ENCODE measurements around the gene SELENOF. TPM values are rescaled to one million over a fixed set of nuclear protein-coding genes. Genes with fewer than 3 reads are reported as not detected.

The SELENOF gene
- total and polyA plus RNA-seq, 7 donors: 56.2 to 91.4 (median 65.1) TPM

GRCh38 chr1:86832433-86832832 lies 81.5 kb downstream of the SELENOF start:
- WGBS, 3 donors: 86 to 93% (median 89%) methylated on average over 1 of the region's 1 CpG
- DNase-seq: no peak
- no peak for ATAC-seq
- H3K4me1 ChIP-seq: no peaks in the 10 kb centered on the region
- H3K27ac ChIP-seq: no peak overlapping the region
- no peak overlapping the region for H3K4me3 ChIP-seq
- TF ChIP-seq, protein P1, sequence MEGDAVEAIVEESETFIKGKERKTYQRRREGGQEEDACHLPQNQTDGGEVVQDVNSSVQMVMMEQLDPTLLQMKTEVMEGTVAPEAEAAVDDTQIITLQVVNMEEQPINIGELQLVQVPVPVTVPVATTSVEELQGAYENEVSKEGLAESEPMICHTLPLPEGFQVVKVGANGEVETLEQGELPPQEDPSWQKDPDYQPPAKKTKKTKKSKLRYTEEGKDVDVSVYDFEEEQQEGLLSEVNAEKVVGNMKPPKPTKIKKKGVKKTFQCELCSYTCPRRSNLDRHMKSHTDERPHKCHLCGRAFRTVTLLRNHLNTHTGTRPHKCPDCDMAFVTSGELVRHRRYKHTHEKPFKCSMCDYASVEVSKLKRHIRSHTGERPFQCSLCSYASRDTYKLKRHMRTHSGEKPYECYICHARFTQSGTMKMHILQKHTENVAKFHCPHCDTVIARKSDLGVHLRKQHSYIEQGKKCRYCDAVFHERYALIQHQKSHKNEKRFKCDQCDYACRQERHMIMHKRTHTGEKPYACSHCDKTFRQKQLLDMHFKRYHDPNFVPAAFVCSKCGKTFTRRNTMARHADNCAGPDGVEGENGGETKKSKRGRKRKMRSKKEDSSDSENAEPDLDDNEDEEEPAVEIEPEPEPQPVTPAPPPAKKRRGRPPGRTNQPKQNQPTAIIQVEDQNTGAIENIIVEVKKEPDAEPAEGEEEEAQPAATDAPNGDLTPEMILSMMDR (IDR thresholded peaks at IDR 0.05): no peak
- H3K27me3 ChIP-seq (ENCODE audit: insufficient read depth in 3 of 3, low read length in 2 of 3): no peaks in the 10 kb centered on the region
- intact Hi-C loops (cut with DNase I): loop anchor here (2.0 to 5.0 kb wide), 5 partner anchors 55 to 252 kb away; no protein-coding TSS in a partner anchor
- no peaks in the 10 kb centered on the region for H3K36me3 ChIP-seq (ENCODE audit: insufficient read depth in 1 of 2, low read depth in 1 of 2)
- no peaks in the 10 kb centered on the region for H3K9me3 ChIP-seq

DNA sequence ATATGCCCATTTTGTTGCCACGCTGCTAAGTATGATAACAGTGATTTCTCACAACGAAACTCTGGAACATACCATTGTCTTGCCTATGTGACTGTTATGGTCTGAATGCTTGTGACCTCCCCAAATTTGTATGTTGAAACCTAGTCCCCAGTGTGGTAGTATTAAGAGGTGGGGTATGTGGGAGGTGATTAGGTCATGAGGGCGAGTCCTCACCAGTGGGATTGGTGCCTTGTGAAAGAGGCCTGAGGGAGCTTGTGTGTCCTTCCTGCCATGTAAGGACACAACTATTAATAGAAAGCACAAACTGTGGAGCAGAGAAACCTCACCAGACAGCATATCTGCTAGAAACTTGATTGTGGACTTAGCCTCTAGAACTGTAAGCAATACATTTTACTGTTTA lies 84.6 kb downstream of the SELENOF start:
- H3K4me3 ChIP-seq: no peak overlapping the region
- WGBS, 3 donors: 90 to 97% (median 92%) methylated on average over 3 of the region's 3 CpGs
- TF ChIP-seq, protein P1 (IDR thresholded peaks at IDR 0.05): no peak
- H3K36me3 ChIP-seq (ENCODE audit: insufficient read depth in 1 of 2, low read depth in 1 of 2): no peaks in the 10 kb centered on the region
- no peaks in the 10 kb centered on the region for H3K4me1 ChIP-seq
- intact Hi-C loops (cut with DNase I): no loop called here
- H3K27me3 ChIP-seq (ENCODE audit: insufficient read depth in 3 of 3, low read length in 2 of 3): no peaks in the 10 kb centered on the region
- ATAC-seq: no peak
- no peaks in the 10 kb centered on the region for H3K9me3 ChIP-seq
- no peak overlapping the region for H3K27ac ChIP-seq
- no peak for DNase-seq

DNA sequence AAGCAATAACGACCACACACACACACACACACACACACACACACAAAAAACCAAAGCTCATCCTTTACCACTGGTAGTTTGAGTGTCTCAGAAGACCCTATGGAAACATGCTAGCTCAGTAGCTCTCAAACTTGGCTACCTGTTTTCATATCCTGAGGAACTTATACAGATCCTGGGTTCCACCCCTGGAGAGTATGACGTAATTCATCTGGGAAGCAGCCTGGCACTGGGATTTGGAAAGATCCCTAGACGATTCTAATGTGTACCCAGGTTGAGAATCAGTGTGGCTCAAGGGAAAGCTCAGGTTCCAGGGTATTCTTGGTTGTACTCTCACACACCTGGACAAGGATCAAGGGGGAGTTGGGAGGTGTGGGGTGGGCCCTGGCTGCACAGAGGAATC lies 85.9 kb downstream of the SELENOF start:
- no peak overlapping the region for H3K4me3 ChIP-seq
- intact Hi-C loops (cut with DNase I): no loop called here
- no peak for ATAC-seq
- 28 to 59% (median 33%) methylated on average over 3 of the region's 3 CpGs for WGBS, 3 donors
- H3K27me3 ChIP-seq (ENCODE audit: insufficient read depth in 3 of 3, low read length in 2 of 3): no peaks in the 10 kb centered on the region
- no peaks in the 10 kb centered on the region for H3K9me3 ChIP-seq
- no peaks in the 10 kb centered on the region for H3K4me1 ChIP-seq
- no peak overlapping the region for H3K27ac ChIP-seq
- H3K36me3 ChIP-seq (ENCODE audit: insufficient read depth in 1 of 2, low read depth in 1 of 2): no peaks in the 10 kb centered on the region
- DNase-seq: no peak
- TF ChIP-seq, protein P1 (IDR thresholded peaks at IDR 0.05): no peak

- no peaks in the 10 kb centered on the region for H3K4me1 ChIP-seq
- no peak overlapping the region for H3K27ac ChIP-seq
- ATAC-seq: no peak
- no peaks in the 10 kb centered on the region for H3K9me3 ChIP-seq
- no peaks in the 10 kb centered on the region for H3K27me3 ChIP-seq (ENCODE audit: insufficient read depth in 3 of 3, low read length in 2 of 3)
- TF ChIP-seq, protein P1 (IDR thresholded peaks at IDR 0.05): no peak
- intact Hi-C loops (cut with DNase I): no loop called here
- H3K36me3 ChIP-seq (ENCODE audit: insufficient read depth in 1 of 2, low read depth in 1 of 2): no peaks in the 10 kb centered on the region
- no peak for DNase-seq
- H3K4me3 ChIP-seq: no peak overlapping the region
Measured at GRCh38 chr1:86826856-86827255, 87.1 kb downstream of the SELENOF start.

DNA sequence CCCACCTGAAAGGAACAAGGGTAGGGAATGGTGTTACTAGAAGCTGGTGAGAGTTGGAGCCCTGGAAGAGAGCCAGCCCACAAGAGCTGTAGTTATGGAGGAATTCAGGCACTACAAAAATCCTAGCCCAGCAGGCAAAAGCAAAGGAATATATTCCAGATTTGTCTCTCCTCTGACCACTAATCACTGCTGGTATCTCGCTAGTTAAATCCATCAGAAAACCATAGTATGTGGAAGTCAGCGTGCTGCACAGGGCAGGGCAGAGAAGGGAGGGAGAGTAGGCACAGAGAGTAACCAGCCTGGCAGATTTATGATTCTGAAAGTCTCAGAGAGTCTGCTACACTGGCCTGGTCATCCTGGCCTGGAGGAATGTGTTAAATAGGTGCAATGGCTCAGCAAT lies 88.6 kb downstream of the SELENOF start:
- ATAC-seq: no peak
- intact Hi-C loops (cut with DNase I): no loop called here
- TF ChIP-seq, protein P1 (IDR thresholded peaks at IDR 0.05): no peak

More for the DNA sequence above, 88.6 kb downstream of the SELENOF start:
- Histone ChIP-seq H3K4me3 (no peak overlapping the region), H3K9me3 (no peaks in the 10 kb centered on the region), H3K27ac (no peak overlapping the region), H3K4me1 (no peaks in the 10 kb centered on the region), H3K27me3 (ENCODE audit: insufficient read depth in 3 of 3, low read length in 2 of 3) (no peaks in the 10 kb centered on the region), H3K36me3 (ENCODE audit: insufficient read depth in 1 of 2, low read depth in 1 of 2) (no peaks in the 10 kb centered on the region)
- 46 to 59% (median 54%) methylated on average over 2 of the region's 2 CpGs for WGBS, 3 donors
- DNase-seq: no peak
